DOHH2 (cell line): ENCODE results near the gene ZNF335.

ENCODE experiments used
- H3F3A ChIP-seq: fragments of 200-600 bp; sonication (generic), shearing (Covaris generic); 2 replicates; pipeline ENCODE4 v1.6.0; 2016; ENCODE audit warnings: antibody characterized with exemption, mild to moderate bottlenecking; ENCODE audit not compliant: control insufficient read depth, insufficient read depth
- H3K27ac ChIP-seq: fragments of 200-600 bp; sonication (generic); 2 replicates; pipeline ENCODE4 v1.5.1; 2014; ENCODE audit warnings: low read depth, mild to moderate bottlenecking, low read length, moderate library complexity
- H3K27me3 ChIP-seq: fragments of 200-600 bp; sonication (generic); 2 replicates; pipeline ENCODE4 v1.6.1; 2014; ENCODE audit warnings: mild to moderate bottlenecking, low read length, mixed read lengths; ENCODE audit not compliant: control insufficient read depth
- H3K36me3 ChIP-seq: fragments of 200-600 bp; sonication (generic); 2 replicates; pipeline ENCODE4 v1.6.1; 2014; ENCODE audit warnings: mild to moderate bottlenecking, low read length, moderate library complexity, mixed read lengths; ENCODE audit not compliant: control insufficient read depth
- H3K4me1 ChIP-seq: fragments of 200-600 bp; sonication (generic); 2 replicates; pipeline ENCODE4 v1.6.1; 2014; ENCODE audit warnings: mild to moderate bottlenecking, low read length, mixed read lengths; ENCODE audit not compliant: control insufficient read depth
- H3K4me2 ChIP-seq: fragments of 200-600 bp; sonication (generic); 2 replicates; pipeline ENCODE4 v1.6.0; 2014; ENCODE audit warnings: mild to moderate bottlenecking, low read length, moderate library complexity
- H3K4me3 ChIP-seq: fragments of 200-600 bp; sonication (generic); 2 replicates; pipeline ENCODE4 v1.5.1; 2014; ENCODE audit warnings: mild to moderate bottlenecking, low read length, mixed read lengths
- H3K79me2 ChIP-seq: fragments of 200-600 bp; sonication (generic); 2 replicates; pipeline ENCODE4 v1.6.1; 2014; ENCODE audit warnings: mild to moderate bottlenecking, low read length, mixed read lengths; ENCODE audit not compliant: control insufficient read depth
- H3K9me2 ChIP-seq: fragments of 200-600 bp; sonication (generic); replicated peaks from 2 replicates; pipeline ENCODE4 v1.6.1; 2014; ENCODE audit warnings: mild to moderate bottlenecking, low read length, mixed read lengths; ENCODE audit not compliant: control insufficient read depth
- H3K9me3 ChIP-seq: fragments of 200-600 bp; sonication (generic); 2 replicates; pipeline ENCODE4 v1.6.1; 2014; ENCODE audit warnings: antibody characterized with exemption, low read length, mixed read lengths; ENCODE audit not compliant: control insufficient read depth, insufficient read depth
- H4K20me1 ChIP-seq: fragments of 200-600 bp; sonication (generic); 2 replicates; pipeline ENCODE4 v1.6.0; 2014; ENCODE audit warnings: low read depth, mild to moderate bottlenecking, antibody characterized with exemption, low read length, moderate library complexity; ENCODE audit not compliant: control insufficient read depth, insufficient read depth
- EZH2phosphoT487 ChIP-seq: fragments of 200-600 bp; sonication (generic); IDR thresholded peaks from 2 replicates; pipeline ENCODE4 v1.6.1; 2017; ENCODE audit warnings: borderline replicate concordance, mild to moderate bottlenecking, antibody characterized with exemption, low read length, moderate library complexity, mixed read lengths
- TF ChIP-seq, protein P1 (sequence below): fragments of 200-600 bp; sonication (generic); IDR thresholded peaks from one replicate; pipeline ENCODE4 v1.5.1; 2014; ENCODE audit warnings: antibody characterized with exemption, mild to moderate bottlenecking, low read depth, low read length; ENCODE audit not compliant: poor library complexity, severe bottlenecking

The ZNF335 gene

DNA sequence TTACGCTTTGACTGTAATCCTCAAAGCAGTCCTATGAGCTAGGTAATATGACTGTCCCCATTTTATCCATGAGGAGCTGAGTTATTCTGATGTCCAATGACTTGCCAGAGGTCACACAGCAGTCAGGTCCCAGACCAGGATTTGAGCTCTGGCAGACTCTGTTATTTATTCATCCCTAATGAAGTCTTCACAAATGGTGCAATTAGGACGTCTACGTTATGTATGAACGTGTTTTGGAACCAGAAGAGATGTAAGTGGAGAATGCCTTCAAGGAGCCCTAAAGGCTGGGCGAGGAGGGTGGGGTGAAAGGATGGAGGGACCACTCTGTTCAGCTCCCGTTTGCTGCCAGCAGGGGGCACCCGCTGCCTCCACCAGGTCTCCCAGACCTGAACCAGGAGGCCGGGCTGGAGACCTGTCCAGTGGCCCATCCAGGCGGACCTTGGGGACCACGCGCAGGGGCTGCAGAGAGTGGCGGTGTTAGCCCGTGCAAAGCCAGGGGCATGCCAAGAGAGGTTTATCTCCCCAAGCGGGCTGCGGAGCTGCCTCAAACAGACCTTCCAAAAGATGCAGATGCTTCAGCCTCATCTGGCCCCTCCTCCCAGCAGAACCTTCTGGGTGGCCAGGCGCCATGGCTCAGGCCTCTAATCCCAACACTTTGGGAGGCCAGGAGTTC, 15.2 kb upstream of the ZNF335 start:
- Histone ChIP-seq H4K20me1 (no peaks in the 10 kb centered on the region), H3K4me2 (no peak overlapping the region), H3K79me2 (no peaks in the 10 kb centered on the region), H3K9me3 (no peaks in the 10 kb centered on the region), H3F3A (no peaks in the 10 kb centered on the region), H3K4me1 (peaks cover 11% of the 10 kb centered on the region), H3K9me2 (no peaks in the 10 kb centered on the region), H3K36me3 (no peaks in the 10 kb centered on the region), H3K27me3 (peaks cover 9% of the 10 kb centered on the region), H3K27ac (no peak overlapping the region), H3K4me3 (no peak overlapping the region)
- no peak for TF ChIP-seq EZH2phosphoT487
- TF ChIP-seq, protein P1, sequence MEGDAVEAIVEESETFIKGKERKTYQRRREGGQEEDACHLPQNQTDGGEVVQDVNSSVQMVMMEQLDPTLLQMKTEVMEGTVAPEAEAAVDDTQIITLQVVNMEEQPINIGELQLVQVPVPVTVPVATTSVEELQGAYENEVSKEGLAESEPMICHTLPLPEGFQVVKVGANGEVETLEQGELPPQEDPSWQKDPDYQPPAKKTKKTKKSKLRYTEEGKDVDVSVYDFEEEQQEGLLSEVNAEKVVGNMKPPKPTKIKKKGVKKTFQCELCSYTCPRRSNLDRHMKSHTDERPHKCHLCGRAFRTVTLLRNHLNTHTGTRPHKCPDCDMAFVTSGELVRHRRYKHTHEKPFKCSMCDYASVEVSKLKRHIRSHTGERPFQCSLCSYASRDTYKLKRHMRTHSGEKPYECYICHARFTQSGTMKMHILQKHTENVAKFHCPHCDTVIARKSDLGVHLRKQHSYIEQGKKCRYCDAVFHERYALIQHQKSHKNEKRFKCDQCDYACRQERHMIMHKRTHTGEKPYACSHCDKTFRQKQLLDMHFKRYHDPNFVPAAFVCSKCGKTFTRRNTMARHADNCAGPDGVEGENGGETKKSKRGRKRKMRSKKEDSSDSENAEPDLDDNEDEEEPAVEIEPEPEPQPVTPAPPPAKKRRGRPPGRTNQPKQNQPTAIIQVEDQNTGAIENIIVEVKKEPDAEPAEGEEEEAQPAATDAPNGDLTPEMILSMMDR, result peak; percentile 94

DNA sequence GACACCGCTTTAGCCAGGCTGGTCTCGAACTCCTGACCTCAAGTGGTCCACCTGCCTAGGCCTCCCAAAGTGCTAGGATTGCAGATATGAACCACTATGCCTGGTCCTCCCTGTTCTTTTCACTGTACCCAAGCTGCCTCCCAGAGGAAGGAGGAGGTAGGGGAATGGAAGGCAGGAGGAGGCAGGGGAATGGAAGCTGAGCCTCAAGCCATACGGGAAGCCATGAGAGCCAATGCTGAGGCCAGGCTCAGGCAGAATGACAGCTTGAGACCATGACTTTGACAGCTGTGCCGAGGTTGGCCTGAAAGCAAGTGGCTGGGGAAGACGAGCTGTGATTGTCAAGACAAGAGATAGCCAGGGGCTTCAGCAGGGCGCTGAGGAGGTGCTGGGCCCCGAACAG, 13.6 kb upstream of the ZNF335 start:
- H3K27me3 ChIP-seq, result peaks cover 9% of the 10 kb centered on the region
- H3K9me3 ChIP-seq, result no peaks in the 10 kb centered on the region
- no peaks in the 10 kb centered on the region for H3F3A ChIP-seq
- no peak overlapping the region for H3K27ac ChIP-seq
- H3K4me1 ChIP-seq, result no peaks in the 10 kb centered on the region
- H3K4me3 ChIP-seq, result no peak overlapping the region
- no peaks in the 10 kb centered on the region for H4K20me1 ChIP-seq
- H3K4me2 ChIP-seq, result no peak overlapping the region
- no peaks in the 10 kb centered on the region for H3K79me2 ChIP-seq
- no peaks in the 10 kb centered on the region for H3K9me2 ChIP-seq
- no peaks in the 10 kb centered on the region for H3K36me3 ChIP-seq
- no peak for TF ChIP-seq EZH2phosphoT487
- TF ChIP-seq, protein P1, result no peak

DNA sequence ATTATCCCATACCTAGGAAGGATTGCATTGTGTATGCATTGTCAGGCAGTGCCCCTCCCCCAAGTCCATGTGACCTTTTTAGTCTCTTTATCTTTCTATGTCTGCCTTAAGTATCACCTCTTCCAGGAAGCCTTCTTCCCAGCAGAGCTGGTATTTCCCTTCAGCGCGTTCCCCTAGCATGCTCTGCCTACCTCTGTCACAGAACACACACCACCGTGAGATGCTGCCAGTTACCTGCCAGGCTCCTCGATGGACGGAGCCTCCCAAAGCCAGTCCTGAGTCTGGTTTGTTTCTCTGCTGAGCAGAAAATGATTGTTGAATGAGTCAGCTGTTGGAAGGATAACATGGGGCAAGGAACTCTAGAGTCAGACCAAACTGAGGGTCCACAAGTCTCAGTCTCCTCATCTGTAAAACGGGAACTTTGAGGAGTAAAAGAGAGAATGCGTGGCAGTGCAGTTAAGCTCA, 11.3 kb upstream of the ZNF335 start:
- Histone ChIP-seq H3F3A (no peaks in the 10 kb centered on the region), H3K27ac (no peak overlapping the region), H3K9me2 (no peaks in the 10 kb centered on the region), H3K4me1 (no peaks in the 10 kb centered on the region), H3K27me3 (peaks cover 14% of the 10 kb centered on the region), H3K36me3 (no peaks in the 10 kb centered on the region), H4K20me1 (no peaks in the 10 kb centered on the region), H3K4me2 (no peak overlapping the region), H3K79me2 (no peaks in the 10 kb centered on the region), H3K9me3 (no peaks in the 10 kb centered on the region), H3K4me3 (no peak overlapping the region)
- TF ChIP-seq, protein P1, result no peak
- TF ChIP-seq EZH2phosphoT487, result no peak
